HepG2 (cell line): ENCODE measurements around the gene JPT2. TPM values are rescaled to one million over a fixed set of nuclear protein-coding genes. Genes with fewer than 3 reads are reported as not detected.
"Not testable (repeated sequence)": the region's sequence is repeated elsewhere in the genome, so short reads cannot be mapped to it uniquely, and the experiment has no call there.

Source experiments
- ELF3 ChIP-seq: IDR thresholded peaks from 2 replicates; pipeline ENCODE4 v1.6.1; 2016; ENCODE audit warnings: missing genetic modification reagents, missing compliant biosample characterization
- FOXA3 ChIP-seq: IDR thresholded peaks from 2 replicates; pipeline ENCODE4 v1.6.1; 2016; ENCODE audit warnings: missing genetic modification reagents, missing compliant biosample characterization
- HDAC2 ChIP-seq: sonication (generic); formaldehyde crosslinking; IDR thresholded peaks from 2 replicates; pipeline ENCODE4 v1.4.0; 2020; ENCODE audit warnings: missing genetic modification reagents
- LCORL ChIP-seq, 2 experiments: fragments of 450-650 bp in 1 of 2; sonication (generic) in 1 of 2; formaldehyde crosslinking in 1 of 2; IDR thresholded peaks; 2 replicates each; pipeline versions ENCODE4 v1.5.0 to v1.6.1; 2017 to 2020; ENCODE audit warnings: antibody characterized with exemption in 1 of 2, missing genetic modification reagents in 1 of 2
- SAP130 ChIP-seq: IDR thresholded peaks from 2 replicates; pipeline ENCODE4 v1.6.1; 2016; ENCODE audit warnings: low read depth
- ZNF331 ChIP-seq: sonication (generic); formaldehyde crosslinking; IDR thresholded peaks from 2 replicates; pipeline ENCODE4 v1.4.0; 2020; ENCODE audit warnings: missing genetic modification reagents
- ZNF335 ChIP-seq: sonication (generic); formaldehyde crosslinking; IDR thresholded peaks from 2 replicates; pipeline ENCODE4 v1.4.0; 2020; ENCODE audit warnings: missing genetic modification reagents
- ZNF614 ChIP-seq: IDR thresholded peaks from 2 replicates; pipeline ENCODE4 v1.6.1; 2018; ENCODE audit warnings: missing biosample characterization, missing genetic modification reagents, inconsistent platforms, borderline replicate concordance
- ZSCAN9 ChIP-seq: IDR thresholded peaks from 2 replicates; pipeline ENCODE4 v1.6.1; 2016; ENCODE audit warnings: borderline replicate concordance
- polyA plus RNA-seq, 8 experiments: library from polyadenylated mRNA; depleted of rRNA in 3 of 8; stranded (reverse) in 7 of 8; unstranded in 1 of 8; fragments of >200 nt; fragmentation: Illumina TruSeq in 4 of 8; extraction: Trizol in 4 of 8; gene quantifications; 2 replicates each; pipeline versions ENCODE4 v1.2.1 to v1.2.3, GENCODE V29; 2011 to 2016; ENCODE audit warnings: low read depth in 4 of 8, missing spikeins in 1 of 8, mixed read lengths in 1 of 8; ENCODE audit not compliant: insufficient read depth in 1 of 8
- total RNA-seq, 5 experiments: library from RNA; depleted of rRNA; stranded (reverse); fragments of >200 nt; fragmentation: Illumina TruSeq; extraction: Trizol; gene quantifications; 2 replicates each; pipeline ENCODE4 v1.2.3, GENCODE V29; 2016; ENCODE audit warnings: low read depth in 1 of 5
- TF ChIP-seq, protein P1 (sequence below): IDR thresholded peaks from 2 replicates; pipeline ENCODE4 v1.4.0; 2020; ENCODE audit warnings: mild to moderate bottlenecking, missing genetic modification reagents
- TF ChIP-seq, protein P2 (sequence below): sonication (generic); formaldehyde crosslinking; conservative IDR thresholded peaks from 2 replicates; pipeline ENCODE4 v1.4.0; 2020; ENCODE audit warnings: mild to moderate bottlenecking, missing genetic modification reagents, moderate library complexity
- TF ChIP-seq, protein P3 (sequence below): sonication (generic); formaldehyde crosslinking; IDR thresholded peaks from 2 replicates; pipeline ENCODE4 v1.5.0; 2020; ENCODE audit warnings: mild to moderate bottlenecking, missing genetic modification reagents

JPT2 gene
- total and polyA plus RNA-seq, 2 of the 13 experiments (the other 11 are each of a cell fraction or from before 2014, with no cell fraction given) = 53.5 to 89.4 TPM

DNA sequence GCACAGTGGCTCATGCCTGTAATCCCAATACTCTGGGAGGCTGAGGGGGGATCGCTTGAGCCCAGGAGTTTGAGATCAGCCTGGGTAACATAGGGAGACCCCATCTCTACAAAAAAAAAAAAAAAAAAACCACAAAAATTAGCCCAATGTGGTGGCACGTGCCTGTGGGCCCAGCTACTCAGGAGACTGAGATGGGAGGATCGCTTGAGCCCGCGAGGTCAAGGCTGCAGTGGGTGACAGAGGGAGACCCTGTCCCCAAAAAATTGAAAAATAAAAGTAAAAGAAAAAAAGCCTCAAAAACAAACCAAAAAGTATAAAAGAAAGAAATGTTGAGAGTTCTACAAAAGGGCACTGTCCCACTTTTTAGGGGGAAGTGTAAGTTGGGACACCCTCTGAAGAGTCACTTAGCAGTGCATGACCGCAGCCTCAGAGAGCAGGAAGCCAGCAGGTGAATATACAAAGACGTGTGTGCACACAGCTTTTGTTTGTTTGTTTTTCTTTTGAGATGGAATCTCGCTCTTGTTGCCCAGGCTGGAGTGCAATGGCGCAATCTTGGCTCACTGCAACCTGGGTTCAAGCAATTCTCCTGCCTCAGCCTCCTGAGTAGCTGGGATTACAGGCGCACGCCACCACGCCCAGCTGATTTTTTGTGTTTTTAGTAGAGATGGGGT is 41.6 kb downstream of the JPT2 start (continued):
- TF ChIP-seq, protein P1, sequence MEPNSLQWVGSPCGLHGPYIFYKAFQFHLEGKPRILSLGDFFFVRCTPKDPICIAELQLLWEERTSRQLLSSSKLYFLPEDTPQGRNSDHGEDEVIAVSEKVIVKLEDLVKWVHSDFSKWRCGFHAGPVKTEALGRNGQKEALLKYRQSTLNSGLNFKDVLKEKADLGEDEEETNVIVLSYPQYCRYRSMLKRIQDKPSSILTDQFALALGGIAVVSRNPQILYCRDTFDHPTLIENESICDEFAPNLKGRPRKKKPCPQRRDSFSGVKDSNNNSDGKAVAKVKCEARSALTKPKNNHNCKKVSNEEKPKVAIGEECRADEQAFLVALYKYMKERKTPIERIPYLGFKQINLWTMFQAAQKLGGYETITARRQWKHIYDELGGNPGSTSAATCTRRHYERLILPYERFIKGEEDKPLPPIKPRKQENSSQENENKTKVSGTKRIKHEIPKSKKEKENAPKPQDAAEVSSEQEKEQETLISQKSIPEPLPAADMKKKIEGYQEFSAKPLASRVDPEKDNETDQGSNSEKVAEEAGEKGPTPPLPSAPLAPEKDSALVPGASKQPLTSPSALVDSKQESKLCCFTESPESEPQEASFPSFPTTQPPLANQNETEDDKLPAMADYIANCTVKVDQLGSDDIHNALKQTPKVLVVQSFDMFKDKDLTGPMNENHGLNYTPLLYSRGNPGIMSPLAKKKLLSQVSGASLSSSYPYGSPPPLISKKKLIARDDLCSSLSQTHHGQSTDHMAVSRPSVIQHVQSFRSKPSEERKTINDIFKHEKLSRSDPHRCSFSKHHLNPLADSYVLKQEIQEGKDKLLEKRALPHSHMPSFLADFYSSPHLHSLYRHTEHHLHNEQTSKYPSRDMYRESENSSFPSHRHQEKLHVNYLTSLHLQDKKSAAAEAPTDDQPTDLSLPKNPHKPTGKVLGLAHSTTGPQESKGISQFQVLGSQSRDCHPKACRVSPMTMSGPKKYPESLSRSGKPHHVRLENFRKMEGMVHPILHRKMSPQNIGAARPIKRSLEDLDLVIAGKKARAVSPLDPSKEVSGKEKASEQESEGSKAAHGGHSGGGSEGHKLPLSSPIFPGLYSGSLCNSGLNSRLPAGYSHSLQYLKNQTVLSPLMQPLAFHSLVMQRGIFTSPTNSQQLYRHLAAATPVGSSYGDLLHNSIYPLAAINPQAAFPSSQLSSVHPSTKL (CRISPR knock-in tag) = peak; percentile 75
- TF ChIP-seq HDAC2 (peak; percentile 50; the same call in 1 of the 2 replicates), ELF3 (peak; percentile 69), ZSCAN9 (CRISPR knock-in tag) (0 out of 2 replicates have a peak, but pooled peaks have one; percentile 26), ZNF335 (CRISPR knock-in tag) (0 out of 2 replicates have a peak, but pooled peaks have one; percentile 32), SAP130 (CRISPR knock-in tag) (peak; percentile 57), FOXA3 (peak; percentile 64), ZNF614 (CRISPR knock-in tag) (peak; percentile 55; the same call in 1 of the 2 replicates), LCORL (CRISPR knock-in tag; IDR thresholded peaks at IDR 0.05) (peak; percentile 72), ZNF331 (0 out of 2 replicates have a peak, but pooled peaks have one; percentile 13)
- TF ChIP-seq, protein P2, sequence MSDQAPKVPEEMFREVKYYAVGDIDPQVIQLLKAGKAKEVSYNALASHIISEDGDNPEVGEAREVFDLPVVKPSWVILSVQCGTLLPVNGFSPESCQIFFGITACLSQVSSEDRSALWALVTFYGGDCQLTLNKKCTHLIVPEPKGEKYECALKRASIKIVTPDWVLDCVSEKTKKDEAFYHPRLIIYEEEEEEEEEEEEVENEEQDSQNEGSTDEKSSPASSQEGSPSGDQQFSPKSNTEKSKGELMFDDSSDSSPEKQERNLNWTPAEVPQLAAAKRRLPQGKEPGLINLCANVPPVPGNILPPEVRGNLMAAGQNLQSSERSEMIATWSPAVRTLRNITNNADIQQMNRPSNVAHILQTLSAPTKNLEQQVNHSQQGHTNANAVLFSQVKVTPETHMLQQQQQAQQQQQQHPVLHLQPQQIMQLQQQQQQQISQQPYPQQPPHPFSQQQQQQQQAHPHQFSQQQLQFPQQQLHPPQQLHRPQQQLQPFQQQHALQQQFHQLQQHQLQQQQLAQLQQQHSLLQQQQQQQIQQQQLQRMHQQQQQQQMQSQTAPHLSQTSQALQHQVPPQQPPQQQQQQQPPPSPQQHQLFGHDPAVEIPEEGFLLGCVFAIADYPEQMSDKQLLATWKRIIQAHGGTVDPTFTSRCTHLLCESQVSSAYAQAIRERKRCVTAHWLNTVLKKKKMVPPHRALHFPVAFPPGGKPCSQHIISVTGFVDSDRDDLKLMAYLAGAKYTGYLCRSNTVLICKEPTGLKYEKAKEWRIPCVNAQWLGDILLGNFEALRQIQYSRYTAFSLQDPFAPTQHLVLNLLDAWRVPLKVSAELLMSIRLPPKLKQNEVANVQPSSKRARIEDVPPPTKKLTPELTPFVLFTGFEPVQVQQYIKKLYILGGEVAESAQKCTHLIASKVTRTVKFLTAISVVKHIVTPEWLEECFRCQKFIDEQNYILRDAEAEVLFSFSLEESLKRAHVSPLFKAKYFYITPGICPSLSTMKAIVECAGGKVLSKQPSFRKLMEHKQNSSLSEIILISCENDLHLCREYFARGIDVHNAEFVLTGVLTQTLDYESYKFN (CRISPR knock-in tag) = peak; percentile 62; the same call in 1 of the 2 replicates
- TF ChIP-seq, protein P3, sequence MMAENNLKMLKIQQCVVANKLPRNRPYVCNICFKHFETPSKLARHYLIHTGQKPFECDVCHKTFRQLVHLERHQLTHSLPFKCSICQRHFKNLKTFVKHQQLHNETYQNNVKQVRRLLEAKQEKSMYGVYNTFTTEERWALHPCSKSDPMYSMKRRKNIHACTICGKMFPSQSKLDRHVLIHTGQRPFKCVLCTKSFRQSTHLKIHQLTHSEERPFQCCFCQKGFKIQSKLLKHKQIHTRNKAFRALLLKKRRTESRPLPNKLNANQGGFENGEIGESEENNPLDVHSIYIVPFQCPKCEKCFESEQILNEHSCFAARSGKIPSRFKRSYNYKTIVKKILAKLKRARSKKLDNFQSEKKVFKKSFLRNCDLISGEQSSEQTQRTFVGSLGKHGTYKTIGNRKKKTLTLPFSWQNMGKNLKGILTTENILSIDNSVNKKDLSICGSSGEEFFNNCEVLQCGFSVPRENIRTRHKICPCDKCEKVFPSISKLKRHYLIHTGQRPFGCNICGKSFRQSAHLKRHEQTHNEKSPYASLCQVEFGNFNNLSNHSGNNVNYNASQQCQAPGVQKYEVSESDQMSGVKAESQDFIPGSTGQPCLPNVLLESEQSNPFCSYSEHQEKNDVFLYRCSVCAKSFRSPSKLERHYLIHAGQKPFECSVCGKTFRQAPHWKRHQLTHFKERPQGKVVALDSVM (CRISPR knock-in tag) = peak; percentile 72
- TF ChIP-seq LCORL (IDR thresholded peaks at IDR 0.05) = not testable (repeated sequence)
